ENCODE data around the gene NSD2. TPM values are rescaled to one million over a fixed set of nuclear protein-coding genes. Genes with fewer than 3 reads are reported as not detected.
A peak's percentile ranks its signal among the peaks of the same experiment; 100 is the strongest.

The NSD2 gene
- polyA plus RNA-seq, 6 donors from 2014 or later, result 2.0 to 15.7 (median 5.3) TPM

DNA sequence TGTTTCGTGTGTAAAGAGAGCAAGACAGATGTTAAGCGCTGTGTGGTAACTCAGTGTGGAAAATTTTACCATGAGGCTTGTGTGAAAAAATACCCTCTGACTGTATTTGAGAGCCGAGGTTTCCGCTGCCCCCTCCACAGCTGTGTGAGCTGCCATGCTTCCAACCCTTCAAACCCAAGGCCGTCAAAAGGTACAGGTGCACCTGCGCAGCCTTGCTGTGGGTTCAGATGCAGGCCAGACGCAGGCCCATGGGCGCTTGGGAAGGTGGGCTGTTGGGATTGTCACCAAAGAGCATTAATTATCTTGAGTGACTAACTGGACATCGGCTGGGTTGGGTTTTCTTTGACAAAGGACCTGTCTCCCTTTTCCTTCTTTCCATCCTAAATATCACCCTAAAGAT lies 82.1 kb downstream of the NSD2 start:
- Mint-ChIP-seq H3K36me3 (peaks cover 0 to 8% of the 10 kb centered on the region in 2 donors), H3K27ac (no peak overlapping the region), H3K27me3 (no peaks in the 10 kb centered on the region), H3K4me3 (no peak overlapping the region), H3K4me1 (no peaks in the 10 kb centered on the region), H3K9me3 (no peaks in the 10 kb centered on the region)
- ATAC-seq (ENCODE audit: low read depth in 2 of 2), result no peak
- DNase-seq, result no peak

DNA sequence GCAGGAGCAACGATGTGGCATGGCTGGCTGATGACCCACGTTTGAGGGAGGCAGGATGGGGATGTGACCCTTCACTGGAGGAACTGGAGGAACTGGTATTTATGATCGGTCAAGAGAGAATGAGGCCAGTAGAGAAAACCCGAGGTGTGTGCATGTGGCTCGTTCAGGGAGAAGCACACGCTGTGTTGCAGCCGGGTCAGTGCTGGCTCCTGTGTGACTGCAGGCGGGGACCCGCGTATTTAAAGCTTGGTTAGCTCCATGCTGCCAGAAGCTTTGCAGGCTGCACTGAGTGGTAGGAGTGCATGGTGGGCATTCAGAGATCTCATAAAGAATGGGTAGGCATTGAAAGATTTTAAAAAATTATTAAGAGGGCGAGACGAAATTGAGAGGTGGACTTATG lies 85.4 kb downstream of the NSD2 start:
- Mint-ChIP-seq H3K27me3 (no peaks in the 10 kb centered on the region), H3K36me3 (peaks cover 15 to 20% of the 10 kb centered on the region in 2 donors), H3K27ac (peak overlapping the region in 2 of 6 donors; percentile 50 to 59), H3K9me3 (no peaks in the 10 kb centered on the region), H3K4me1 (no peaks in the 10 kb centered on the region), H3K4me3 (no peak overlapping the region)
- DNase-seq, result no peak
- no peak for ATAC-seq (ENCODE audit: low read depth in 2 of 2)

DNA sequence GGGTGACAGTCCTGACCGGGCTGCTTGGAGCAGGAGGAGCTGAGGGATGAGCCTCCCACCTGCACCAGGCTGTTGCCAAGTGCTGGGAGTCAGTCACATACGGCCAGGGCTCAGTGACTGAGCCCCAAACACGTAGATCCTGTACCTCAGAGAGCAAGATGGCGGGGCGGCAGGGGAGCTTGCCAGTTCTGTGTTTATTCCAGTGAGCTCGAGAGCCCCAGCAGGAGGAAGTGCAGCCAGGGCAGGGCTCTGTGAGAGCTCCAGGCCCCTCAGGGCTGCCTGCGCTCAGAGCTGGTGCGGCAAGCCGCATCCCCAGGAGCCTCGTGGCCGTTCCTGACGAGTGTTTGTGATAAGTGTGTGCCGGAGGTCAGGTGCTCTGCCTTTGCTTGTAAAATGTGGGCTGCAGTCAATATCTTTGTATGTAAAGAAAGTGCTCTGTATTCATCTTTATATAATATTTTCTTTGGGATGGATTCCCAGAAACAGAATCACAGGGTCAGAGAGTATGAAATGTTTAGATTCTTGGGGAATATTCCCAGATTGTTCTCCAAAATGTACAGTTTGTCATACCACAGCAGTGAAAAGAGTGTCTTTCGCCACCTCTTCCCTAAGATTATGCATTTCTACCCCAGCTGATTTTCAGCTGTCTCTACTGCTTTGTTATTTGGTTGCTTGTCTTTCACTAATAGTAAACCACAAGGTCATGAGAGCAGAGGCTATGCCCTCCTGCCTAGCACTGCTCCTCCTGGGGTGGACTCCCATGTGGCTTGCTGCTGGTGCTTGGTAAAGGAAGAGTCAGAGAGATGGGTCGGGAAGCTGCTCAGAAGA lies 87.3 kb downstream of the NSD2 start:
- Mint-ChIP-seq H3K27ac (peak overlapping the region in 2 of 6 donors; percentile 25 to 31), H3K4me3 (no peak overlapping the region), H3K36me3 (peaks cover 22 to 28% of the 10 kb centered on the region in 2 donors), H3K27me3 (no peaks in the 10 kb centered on the region), H3K9me3 (peaks cover 0 to 2% (median 0%) of the 10 kb centered on the region in 7 donors), H3K4me1 (no peaks in the 10 kb centered on the region)
- no peak for DNase-seq
- no peak for ATAC-seq (ENCODE audit: low read depth in 2 of 2)

DNA sequence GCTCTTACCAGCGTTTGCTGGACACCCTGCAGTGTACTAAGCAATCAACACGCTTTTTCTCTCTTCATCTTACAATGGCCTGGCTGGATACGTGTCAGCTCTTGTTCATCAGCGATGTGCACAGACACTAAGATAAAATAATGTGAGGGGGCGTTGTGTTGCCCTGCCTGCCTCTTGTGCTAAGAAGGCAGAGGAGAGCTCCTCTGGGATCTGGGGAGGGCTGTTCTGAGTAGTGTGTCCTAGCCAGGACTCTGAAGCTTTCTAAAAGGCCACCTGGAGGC lies 87.9 kb downstream of the NSD2 start:
- peak overlapping the region in 1 of 6 donors; percentile 25 for H3K27ac Mint-ChIP-seq
- no peak for ATAC-seq (ENCODE audit: low read depth in 2 of 2)

DNA sequence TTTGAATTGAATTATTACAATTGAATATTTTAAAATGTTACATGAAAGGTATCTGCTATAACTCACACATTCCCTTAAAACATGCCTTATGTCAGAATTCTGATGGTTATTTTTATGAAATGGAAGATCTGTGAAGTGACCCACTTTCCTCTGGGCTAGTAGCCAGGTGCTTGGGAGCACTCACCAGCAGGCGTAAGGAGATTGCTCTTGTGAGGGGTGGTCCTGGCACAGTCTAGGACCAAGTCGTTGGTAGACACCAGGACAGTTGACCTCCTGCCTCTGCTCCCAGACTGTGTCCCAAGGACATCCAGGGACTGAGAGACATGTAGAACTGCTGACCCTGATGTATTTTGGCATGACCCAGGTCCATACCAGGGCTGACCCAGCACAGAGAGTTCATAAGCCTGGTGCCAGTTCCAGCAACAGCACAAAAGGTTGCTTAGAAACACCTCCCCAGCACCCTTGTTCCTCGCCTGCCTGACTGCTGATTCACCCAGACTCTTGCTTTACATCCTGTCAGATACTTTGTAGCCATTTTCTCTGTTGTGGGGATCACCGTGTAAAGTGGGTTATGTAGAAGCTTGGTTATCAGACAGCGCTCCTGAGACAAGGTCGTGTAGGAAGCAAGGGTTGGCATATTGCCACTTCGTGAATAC lies 89.1 kb downstream of the NSD2 start:
- H3K27ac Mint-ChIP-seq, result peak overlapping the region in 1 of 6 donors; percentile 35
- DNase-seq (no peak), ATAC-seq (ENCODE audit: low read depth in 2 of 2) (no peak)
- peaks cover 0 to 2% (median 0%) of the 10 kb centered on the region in 7 donors for H3K9me3 Mint-ChIP-seq
- peaks cover 34% of the 10 kb centered on the region in 2 donors for H3K36me3 Mint-ChIP-seq
- no peak overlapping the region for H3K4me3 Mint-ChIP-seq
- H3K4me1 Mint-ChIP-seq, result no peaks in the 10 kb centered on the region
- H3K27me3 Mint-ChIP-seq, result no peaks in the 10 kb centered on the region

More for the DNA sequence above, 87.9 kb downstream of the NSD2 start:
- Mint-ChIP-seq H3K4me3 (no peak overlapping the region), H3K9me3 (peaks cover 0 to 2% (median 0%) of the 10 kb centered on the region in 7 donors), H3K4me1 (no peaks in the 10 kb centered on the region), H3K36me3 (peaks cover 25 to 28% of the 10 kb centered on the region in 2 donors), H3K27me3 (no peaks in the 10 kb centered on the region)
- DNase-seq, result no peak

DNA sequence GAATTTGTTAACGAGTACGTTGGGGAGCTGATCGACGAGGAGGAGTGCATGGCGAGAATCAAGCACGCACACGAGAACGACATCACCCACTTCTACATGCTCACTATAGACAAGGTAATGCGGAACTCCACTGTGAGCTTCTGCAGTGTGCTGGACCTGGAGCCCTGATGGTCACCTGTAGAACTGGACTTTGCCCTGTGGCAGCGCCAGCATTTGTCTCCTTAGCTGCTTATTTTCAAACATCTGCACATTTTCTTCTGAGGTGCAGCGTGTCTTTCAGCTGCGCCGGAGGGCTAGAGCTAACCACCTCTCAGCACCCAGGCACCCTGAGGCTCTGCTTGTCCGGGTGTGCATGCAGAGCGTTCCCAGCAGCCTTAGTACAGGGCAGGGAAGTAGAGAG lies 89.8 kb downstream of the NSD2 start:
- Mint-ChIP-seq H3K4me3 (no peak overlapping the region), H3K9me3 (peaks cover 0 to 2% (median 0%) of the 10 kb centered on the region in 7 donors), H3K4me1 (no peaks in the 10 kb centered on the region), H3K36me3 (peaks cover 36 to 37% of the 10 kb centered on the region in 2 donors), H3K27ac (no peak overlapping the region), H3K27me3 (no peaks in the 10 kb centered on the region)
- DNase-seq (no peak), ATAC-seq (ENCODE audit: low read depth in 2 of 2) (no peak)

DNA sequence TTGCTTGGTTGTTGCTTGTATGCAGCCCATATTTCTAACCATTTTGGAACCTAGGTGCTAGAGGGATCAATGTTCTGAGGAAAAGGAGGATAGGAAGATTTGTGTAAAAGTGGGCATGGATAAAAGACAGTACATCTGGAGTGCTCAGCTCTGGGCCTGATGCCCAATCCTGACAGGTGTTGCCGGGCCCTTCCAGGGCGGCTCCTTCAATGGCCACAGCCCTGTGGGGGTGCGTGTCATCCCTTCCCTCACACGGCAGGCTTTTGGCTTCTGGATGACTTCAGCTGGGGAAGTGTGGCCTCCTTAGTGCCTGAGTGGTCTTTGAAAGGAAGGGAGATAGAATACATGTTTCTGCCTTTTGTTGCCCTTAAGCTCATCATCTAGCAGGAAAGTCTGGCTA lies 90.4 kb downstream of the NSD2 start:
- H3K27ac Mint-ChIP-seq, result no peak overlapping the region
- H3K9me3 Mint-ChIP-seq, result peaks cover 0 to 2% (median 0%) of the 10 kb centered on the region in 7 donors
- no peak for ATAC-seq (ENCODE audit: low read depth in 2 of 2)
- no peak for DNase-seq
- no peaks in the 10 kb centered on the region for H3K4me1 Mint-ChIP-seq
- peaks cover 32 to 37% of the 10 kb centered on the region in 2 donors for H3K36me3 Mint-ChIP-seq
- no peak overlapping the region for H3K4me3 Mint-ChIP-seq
- no peaks in the 10 kb centered on the region for H3K27me3 Mint-ChIP-seq

DNA sequence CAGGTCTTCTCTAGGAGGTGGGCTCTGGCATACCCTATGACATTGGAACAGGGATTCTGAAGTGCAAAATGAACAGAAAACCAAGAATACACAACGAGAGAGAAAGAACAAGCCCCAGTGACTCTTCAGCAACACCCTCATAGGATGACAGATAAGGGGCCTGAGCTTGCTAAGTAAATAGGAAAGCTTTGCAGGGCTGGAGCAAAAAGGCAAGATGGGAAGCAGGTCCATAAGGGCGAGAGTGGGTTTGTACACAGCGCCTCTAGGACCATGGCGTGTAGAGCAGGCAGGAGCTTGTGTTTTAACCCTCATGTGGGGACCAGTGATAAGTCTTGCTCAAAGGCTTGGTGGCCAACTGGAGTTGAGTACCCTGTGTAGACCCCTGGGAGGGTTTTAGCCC lies 91.8 kb downstream of the NSD2 start:
- Mint-ChIP-seq H3K27me3 (no peaks in the 10 kb centered on the region), H3K4me3 (no peak overlapping the region), H3K9me3 (peaks cover 0 to 2% (median 0%) of the 10 kb centered on the region in 7 donors), H3K36me3 (peaks cover 31 to 37% of the 10 kb centered on the region in 2 donors), H3K27ac (peak overlapping the region in 1 of 6 donors; percentile 20), H3K4me1 (no peaks in the 10 kb centered on the region)
- ATAC-seq (ENCODE audit: low read depth in 2 of 2), result no peak
- DNase-seq, result no peak

DNA sequence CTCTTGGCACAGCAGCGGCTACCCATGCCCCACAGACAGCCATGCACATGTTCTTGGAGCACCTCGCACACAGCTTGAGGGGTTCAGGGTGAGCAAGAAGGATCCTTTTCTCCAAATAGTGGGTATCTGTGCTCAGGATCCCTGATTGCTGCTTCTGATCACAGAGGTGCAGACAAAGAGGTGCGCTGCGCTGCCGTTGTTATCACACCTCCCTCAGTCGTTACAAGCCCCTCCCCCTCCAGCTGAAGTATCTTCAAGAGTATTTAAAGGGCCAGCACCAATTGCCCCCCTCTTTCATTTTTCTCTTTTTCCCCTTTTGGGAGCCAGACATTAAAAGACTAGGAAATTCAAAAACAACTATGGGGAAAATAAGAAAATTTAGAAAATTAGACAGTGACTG lies 93.2 kb downstream of the NSD2 start:
- H3K4me1 Mint-ChIP-seq, result no peaks in the 10 kb centered on the region
- no peak overlapping the region for H3K27ac Mint-ChIP-seq
- H3K9me3 Mint-ChIP-seq, result peaks cover 0 to 2% (median 0%) of the 10 kb centered on the region in 7 donors
- H3K4me3 Mint-ChIP-seq, result no peak overlapping the region
- no peaks in the 10 kb centered on the region for H3K27me3 Mint-ChIP-seq
- peaks cover 28 to 33% of the 10 kb centered on the region in 2 donors for H3K36me3 Mint-ChIP-seq
- DNase-seq (no peak), ATAC-seq (ENCODE audit: low read depth in 2 of 2) (no peak)

DNA sequence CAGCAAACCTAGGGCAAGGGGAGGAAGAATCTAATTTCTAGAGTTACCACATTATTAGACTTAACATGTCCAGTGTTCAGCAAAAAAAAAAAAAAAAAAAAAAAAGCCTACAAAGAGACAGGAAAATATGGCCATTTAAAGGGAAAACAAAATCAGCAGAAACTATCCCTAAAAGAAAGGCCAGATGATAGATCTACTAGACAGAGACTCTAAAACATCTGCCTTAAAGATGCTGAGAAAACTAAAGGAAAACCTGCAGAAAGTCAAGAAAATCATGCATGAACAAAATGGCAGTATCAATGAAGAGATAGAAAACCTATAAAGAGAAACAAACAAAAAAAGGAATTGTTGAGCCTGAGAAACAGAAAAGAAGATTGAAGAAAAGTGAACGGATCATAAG lies 93.8 kb downstream of the NSD2 start:
- H3K27ac Mint-ChIP-seq, result peak overlapping the region in 2 of 6 donors; percentile 13 to 71
- H3K4me1 Mint-ChIP-seq, result no peaks in the 10 kb centered on the region
- peaks cover 0 to 2% (median 0%) of the 10 kb centered on the region in 7 donors for H3K9me3 Mint-ChIP-seq
- H3K36me3 Mint-ChIP-seq, result peaks cover 26 to 31% of the 10 kb centered on the region in 2 donors
- ATAC-seq (ENCODE audit: low read depth in 2 of 2) (no peak), DNase-seq (no peak)
- H3K27me3 Mint-ChIP-seq, result no peaks in the 10 kb centered on the region
- H3K4me3 Mint-ChIP-seq, result no peak overlapping the region

DNA sequence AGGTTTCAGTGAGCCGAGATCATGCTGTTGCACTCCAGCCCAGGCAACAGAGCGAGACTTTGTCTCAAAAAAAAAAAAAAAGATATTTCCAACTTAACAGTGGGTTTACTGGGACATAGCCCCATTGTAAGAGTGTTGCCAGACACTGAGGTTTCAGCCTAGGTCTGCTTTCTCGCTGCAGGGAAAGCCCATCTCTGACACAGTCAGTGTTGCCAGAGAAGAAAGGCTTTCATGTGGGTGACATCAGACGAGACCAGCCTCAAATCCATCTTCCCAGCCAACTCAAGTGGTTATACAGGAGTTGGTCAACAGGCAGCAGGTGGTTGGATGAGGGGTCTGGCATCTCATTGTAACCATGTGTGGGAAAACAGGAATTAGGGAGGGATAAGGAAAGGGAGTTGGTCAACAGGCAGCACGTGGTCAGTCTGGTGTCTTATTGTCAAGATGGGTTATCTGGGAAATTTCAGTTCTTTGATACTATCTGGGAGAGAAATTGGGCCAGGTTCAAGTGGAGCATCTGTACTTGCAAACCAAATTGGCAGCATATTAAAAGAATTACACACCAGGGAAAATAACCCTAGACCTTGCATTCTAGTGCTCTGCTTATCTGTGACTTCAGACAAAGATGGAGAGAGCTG lies 96.4 kb downstream of the NSD2 start:
- ATAC-seq (ENCODE audit: low read depth in 2 of 2) (no peak), DNase-seq (no peak)
- Mint-ChIP-seq H3K36me3 (peaks cover 19 to 24% of the 10 kb centered on the region in 2 donors), H3K27me3 (no peaks in the 10 kb centered on the region), H3K27ac (peak overlapping the region in 1 of 6 donors; percentile 6), H3K4me3 (no peak overlapping the region), H3K9me3 (no peaks in the 10 kb centered on the region), H3K4me1 (peaks cover 0 to 5% (median 0%) of the 10 kb centered on the region in 3 donors)

DNA sequence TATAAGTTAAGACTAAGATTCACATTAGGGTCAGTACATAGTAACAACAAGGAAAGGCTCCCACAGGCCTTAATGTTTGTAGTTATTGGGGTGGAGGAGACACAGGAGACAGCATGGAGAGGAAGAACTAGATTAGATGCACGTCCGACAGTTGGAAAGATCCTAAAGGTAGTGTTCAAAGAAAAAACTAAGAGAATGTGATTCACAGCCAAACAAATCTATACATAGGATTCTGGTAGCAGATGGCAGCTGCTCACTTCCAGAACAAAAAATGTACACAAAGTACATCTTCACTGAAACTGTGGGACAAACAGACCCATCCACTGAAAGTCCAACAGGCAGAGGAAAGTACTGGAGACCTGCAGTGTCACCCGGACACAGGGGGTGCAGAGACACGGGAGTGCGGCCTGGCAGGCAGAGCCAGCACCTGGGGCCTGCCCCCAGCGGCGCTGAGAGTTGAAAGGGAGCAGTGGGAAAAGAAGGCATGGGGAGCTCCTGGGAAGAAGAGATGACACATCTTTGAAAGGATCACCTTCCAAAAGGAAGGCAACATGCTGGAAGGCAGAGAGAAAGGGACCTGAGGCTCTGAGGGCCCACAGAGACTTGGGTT lies 97.6 kb downstream of the NSD2 start:
- Mint-ChIP-seq H3K4me1 (peaks cover 0 to 5% (median 0%) of the 10 kb centered on the region in 3 donors), H3K27me3 (no peaks in the 10 kb centered on the region), H3K4me3 (no peak overlapping the region), H3K27ac (peak overlapping the region in 2 of 6 donors; percentile 31 to 84), H3K36me3 (peaks cover 18 to 19% of the 10 kb centered on the region in 2 donors), H3K9me3 (no peaks in the 10 kb centered on the region)
- no peak for DNase-seq
- no peak for ATAC-seq (ENCODE audit: low read depth in 2 of 2)

DNA sequence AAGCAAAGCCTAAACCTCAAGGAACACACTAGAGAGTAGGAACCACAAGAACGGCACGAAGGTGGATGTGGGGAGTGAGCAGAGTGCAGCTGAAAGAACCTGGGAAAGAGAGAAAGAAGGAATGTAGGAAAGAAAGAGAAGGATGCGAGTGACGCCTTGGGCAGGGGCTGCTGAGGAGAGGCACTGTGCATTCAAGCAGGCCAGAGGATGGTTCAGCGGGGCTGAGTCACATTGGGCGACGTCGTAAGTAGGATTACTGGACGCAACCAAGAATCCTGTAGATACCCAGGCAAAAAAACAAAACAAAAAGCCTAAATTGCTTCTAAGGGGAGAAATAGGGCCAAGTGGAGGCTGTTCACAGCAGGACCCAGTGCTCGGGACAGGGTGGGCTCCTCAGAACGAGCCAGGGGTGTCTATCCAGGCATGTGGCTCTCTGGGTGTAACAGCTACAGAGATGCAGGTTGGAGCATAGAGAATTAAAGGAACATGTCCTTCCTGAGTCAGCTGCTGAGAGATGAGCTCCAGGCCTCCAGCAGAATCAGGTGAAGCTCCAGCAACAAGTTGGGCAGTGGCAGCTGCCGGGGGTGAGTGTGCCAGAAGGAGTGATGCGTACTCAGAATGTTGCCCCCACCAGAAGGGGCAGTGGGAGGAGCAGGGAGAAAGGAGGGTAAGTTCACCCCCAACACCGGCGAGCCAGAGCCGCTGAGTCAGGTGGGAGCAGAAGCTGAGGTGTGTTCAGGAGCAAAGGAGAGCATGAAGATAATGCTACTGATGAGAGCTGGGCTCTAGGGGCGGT lies 98.9 kb downstream of the NSD2 start:
- Mint-ChIP-seq H3K36me3 (peaks cover 9 to 14% of the 10 kb centered on the region in 2 donors), H3K4me1 (peaks cover 0 to 5% (median 0%) of the 10 kb centered on the region in 3 donors), H3K9me3 (no peaks in the 10 kb centered on the region), H3K27ac (peak overlapping the region in 3 of 6 donors; percentile 16 to 54 (median 21)), H3K27me3 (no peaks in the 10 kb centered on the region), H3K4me3 (no peak overlapping the region)
- ATAC-seq (ENCODE audit: low read depth in 2 of 2) (no peak), DNase-seq (no peak)
